MM.1S (cell line): ENCODE data around the gene STK32A.

Experiments
- DNase-seq: peaks from one replicate; pipeline ENCODE4 v3.0.0-alpha.2; 2015
- H2AFZ ChIP-seq: fragments of 300-600 bp; sonication (generic); 2 replicates; pipeline ENCODE4 v1.6.0; 2016; ENCODE audit warnings: antibody characterized with exemption, low read length
- H3F3A ChIP-seq: fragments of 300-600 bp; sonication (generic); 2 replicates; pipeline ENCODE4 v1.6.1; 2016; ENCODE audit warnings: mild to moderate bottlenecking, antibody characterized with exemption, low read length, moderate library complexity, mixed read lengths; ENCODE audit not compliant: insufficient read depth
- H3K27ac ChIP-seq: fragments of 300-600 bp; sonication (generic); 2 replicates; pipeline ENCODE4 v1.5.1; 2016; ENCODE audit warnings: mild to moderate bottlenecking, low read length
- H3K27me3 ChIP-seq: fragments of 300-600 bp; sonication (generic); replicated peaks from 2 replicates; pipeline ENCODE4 v1.6.0; 2016; ENCODE audit warnings: low read length; ENCODE audit not compliant: insufficient read depth
- H3K36me3 ChIP-seq: fragments of 300-600 bp; sonication (generic); replicated peaks from 2 replicates; pipeline ENCODE4 v1.6.1; 2016; ENCODE audit warnings: mild to moderate bottlenecking, low read length, mixed read lengths; ENCODE audit not compliant: insufficient read depth
- H3K4me1 ChIP-seq: fragments of 300-600 bp; sonication (generic); 2 replicates; pipeline ENCODE4 v1.6.1; 2016; ENCODE audit warnings: low read length, mixed read lengths
- H3K4me2 ChIP-seq: fragments of 300-600 bp; sonication (generic); 2 replicates; pipeline ENCODE4 v1.6.0; 2016; ENCODE audit warnings: low read depth, low read length
- H3K4me3 ChIP-seq: fragments of 300-600 bp; sonication (generic); 2 replicates; pipeline ENCODE4 v1.5.1; 2016; ENCODE audit warnings: low read length, mixed read lengths
- H3K79me2 ChIP-seq: fragments of 300-600 bp; sonication (generic); 2 replicates; pipeline ENCODE4 v1.6.1; 2016; ENCODE audit warnings: mixed run types, low read length, mixed read lengths
- H3K9ac ChIP-seq: fragments of 300-600 bp; sonication (generic); 2 replicates; pipeline ENCODE4 v1.6.1; 2016; ENCODE audit warnings: low read length, mixed read lengths
- H3K9me2 ChIP-seq: fragments of 300-600 bp; sonication (generic); replicated peaks from 2 replicates; pipeline ENCODE4 v1.6.1; 2016; ENCODE audit warnings: mild to moderate bottlenecking, low read length, mixed read lengths; ENCODE audit not compliant: insufficient read depth
- H3K9me3 ChIP-seq: fragments of 300-600 bp; sonication (generic); replicated peaks from 2 replicates; pipeline ENCODE4 v1.6.1; 2016; ENCODE audit warnings: mild to moderate bottlenecking, low read length, mixed read lengths; ENCODE audit not compliant: insufficient read depth
- H4K20me1 ChIP-seq: fragments of 300-600 bp; sonication (generic); 2 replicates; pipeline ENCODE4 v1.6.1; 2016; ENCODE audit warnings: mild to moderate bottlenecking, low read length, moderate library complexity, mixed read lengths; ENCODE audit not compliant: insufficient read depth
- CTCF ChIP-seq: fragments of 300-600 bp; sonication (generic); IDR thresholded peaks from 2 replicates; pipeline ENCODE4 v1.5.1; 2016; ENCODE audit warnings: antibody characterized with exemption, low read length, mixed read lengths
- EZH2 ChIP-seq: fragments of 300-600 bp; sonication (generic); optimal IDR thresholded peaks from 2 replicates; pipeline ENCODE3; 2017; ENCODE audit warnings: low read depth, mild to moderate bottlenecking, antibody characterized with exemption, low read length, mixed read lengths
- EZH2phosphoT487 ChIP-seq: fragments of 300-600 bp; sonication (generic); IDR thresholded peaks from 2 replicates; pipeline ENCODE4 v1.6.1; 2018; ENCODE audit warnings: antibody characterized with exemption, low read length

Gene STK32A

GRCh38 chr5:147203213-147203612 is 31.6 kb upstream of the STK32A start:
- no peak overlapping the region for H2AFZ ChIP-seq
- no peak overlapping the region for H3K4me2 ChIP-seq
- no peaks in the 10 kb centered on the region for H3K27me3 ChIP-seq
- no peaks in the 10 kb centered on the region for H3K9me3 ChIP-seq
- DNase-seq: no peak
- H3K4me1 ChIP-seq: no peaks in the 10 kb centered on the region
- H3K4me3 ChIP-seq: no peak overlapping the region
- no peak for TF ChIP-seq EZH2phosphoT487
- TF ChIP-seq CTCF: no peak
- no peak for TF ChIP-seq EZH2
- H3K36me3 ChIP-seq: no peaks in the 10 kb centered on the region
- H3K27ac ChIP-seq: no peak overlapping the region
- no peaks in the 10 kb centered on the region for H3K9me2 ChIP-seq
- H3K9ac ChIP-seq: no peak overlapping the region
- no peaks in the 10 kb centered on the region for H4K20me1 ChIP-seq
- H3K79me2 ChIP-seq: no peaks in the 10 kb centered on the region
- no peaks in the 10 kb centered on the region for H3F3A ChIP-seq

- Histone ChIP-seq H3K79me2 (no peaks in the 10 kb centered on the region), H4K20me1 (no peaks in the 10 kb centered on the region), H3K4me2 (no peak overlapping the region), H3K4me3 (no peak overlapping the region), H3K9ac (no peak overlapping the region), H2AFZ (no peak overlapping the region), H3K27me3 (no peaks in the 10 kb centered on the region), H3K36me3 (no peaks in the 10 kb centered on the region), H3F3A (no peaks in the 10 kb centered on the region), H3K9me2 (no peaks in the 10 kb centered on the region), H3K9me3 (no peaks in the 10 kb centered on the region), H3K27ac (no peak overlapping the region), H3K4me1 (no peaks in the 10 kb centered on the region)
- TF ChIP-seq EZH2 (no peak), CTCF (no peak), EZH2phosphoT487 (no peak)
- DNase-seq: no peak
Observed at GRCh38 chr5:147204576-147204975, 30.2 kb upstream of the STK32A start.

- Histone ChIP-seq H3K79me2 (no peaks in the 10 kb centered on the region), H3K4me1 (no peaks in the 10 kb centered on the region), H3K27me3 (no peaks in the 10 kb centered on the region), H2AFZ (no peak overlapping the region), H3K9me3 (no peaks in the 10 kb centered on the region), H3F3A (no peaks in the 10 kb centered on the region), H3K27ac (no peak overlapping the region), H3K9me2 (no peaks in the 10 kb centered on the region), H3K9ac (no peak overlapping the region), H4K20me1 (no peaks in the 10 kb centered on the region), H3K36me3 (no peaks in the 10 kb centered on the region), H3K4me2 (no peak overlapping the region), H3K4me3 (no peak overlapping the region)
- DNase-seq: no peak
- TF ChIP-seq CTCF (no peak), EZH2 (no peak), EZH2phosphoT487 (no peak)
Observed at GRCh38 chr5:147208134-147208533, 26.7 kb upstream of the STK32A start.
